Lower leg skin (tissue), 3 donors: Measurements from ENCODE around the gene TMEM89.

ENCODE experiments used
- CTCF ChIP-seq, 3 donors: fragments of 450-650 bp; IDR thresholded peaks; one replicate each; pipeline ENCODE4 v1.5.1; 2016; ENCODE audit warnings: antibody characterized with exemption in 3 of 3, mild to moderate bottlenecking in 3 of 3, moderate library complexity in 2 of 3
- POLR2A ChIP-seq, 2 donors: fragments of 450-650 bp; IDR thresholded peaks; one replicate each; pipeline ENCODE4 v1.6.1; 2016 to 2017; ENCODE audit warnings: antibody characterized with exemption in 2 of 2, mild to moderate bottlenecking in 1 of 2, moderate library complexity in 1 of 2

GRCh38 chr3:48623851-48624547 lies 2.4 kb upstream of the TMEM89 start:
- TF ChIP-seq CTCF (IDR thresholded peaks at IDR 0.05) (no peak), POLR2A (IDR thresholded peaks at IDR 0.05) (no peak)
